Thymus (tissue), 11 donors: ENCODE measurements around the gene SLC24A3. TPM values are rescaled to one million over a fixed set of nuclear protein-coding genes. Genes with fewer than 3 reads are reported as not detected.
"Not testable (repeated sequence)": the region's sequence is repeated elsewhere in the genome, so short reads cannot be mapped to it uniquely, and the experiment has no call there.

Source experiments
- DNase-seq, 9 donors: peaks; one replicate each; pipeline ENCODE4 v3.0.0-alpha.2; 2013; ENCODE audit warnings: low spot score in 9 of 9, low read depth in 6 of 9, missing footprints in 1 of 9
- H3K27ac ChIP-seq, 2 donors: one replicate each; pipeline ENCODE4 v1.5.1; 2013; ENCODE audit warnings: control low read depth in 1 of 2, low read depth in 1 of 2, low read length in 1 of 2, mild to moderate bottlenecking in 1 of 2, moderate library complexity in 1 of 2
- H3K27me3 ChIP-seq, 2 donors: one replicate each; pipeline ENCODE4 v1.5.1; 2013; ENCODE audit warnings: low read length in 1 of 2; ENCODE audit not compliant: control insufficient read depth in 2 of 2, insufficient read depth in 1 of 2
- H3K36me3 ChIP-seq, 2 donors: one replicate each; pipeline ENCODE4 v1.5.1; 2013; ENCODE audit warnings: low read length in 1 of 2, mild to moderate bottlenecking in 1 of 2, moderate library complexity in 1 of 2; ENCODE audit not compliant: control insufficient read depth in 2 of 2, insufficient read depth in 2 of 2
- H3K4me1 ChIP-seq, 2 donors: one replicate each; pipeline ENCODE4 v1.5.1; 2013; ENCODE audit warnings: low read length in 2 of 2; ENCODE audit not compliant: control insufficient read depth in 2 of 2, insufficient read depth in 2 of 2
- H3K4me3 ChIP-seq, 2 donors: one replicate each; pipeline ENCODE4 v1.5.1; 2013; ENCODE audit warnings: low read length in 2 of 2, control low read depth in 1 of 2, mild to moderate bottlenecking in 1 of 2
- H3K9me3 ChIP-seq, 2 donors: one replicate each; pipeline ENCODE4 v1.5.1; 2013; ENCODE audit warnings: low read length in 1 of 2, mild to moderate bottlenecking in 1 of 2; ENCODE audit not compliant: control insufficient read depth in 2 of 2, insufficient read depth in 1 of 2
- WGBS: extraction: QIAGEN DNeasy Blood & Tissue Kit; methylation state at CpG from one replicate; pipeline ENCODE4 v1.1.7; 2013; 5-methylcytosine and 5-hydroxymethylcytosine counted together
- polyA plus RNA-seq: library from polyadenylated mRNA; stranded (reverse); fragments of 200-250 nt; gene quantifications from one replicate; pipeline ENCODE4 v1.2.3, GENCODE V29; 2013
- total RNA-seq: library from RNA; stranded (reverse); fragments of 120-200 nt; gene quantifications from one replicate; pipeline ENCODE4 v1.2.4, GENCODE V29; 2013
- donor health status: healthy.

SLC24A3 gene
- total and polyA plus RNA-seq, 2 donors, result 0.99 to 2.1 TPM

GRCh38 chr20:19749618-19750071 lies 537.2 kb downstream of the SLC24A3 start:
- H3K36me3 ChIP-seq, result no peaks in the 10 kb centered on the region
- WGBS, result 63% methylated on average over 3 of the region's 3 CpGs
- H3K27me3 ChIP-seq, result no peaks in the 10 kb centered on the region
- no peak overlapping the region for H3K27ac ChIP-seq
- H3K9me3 ChIP-seq, result no peaks in the 10 kb centered on the region
- DNase-seq, result no peak
- no peak overlapping the region for H3K4me3 ChIP-seq
- H3K4me1 ChIP-seq, result no peaks in the 10 kb centered on the region

DNA sequence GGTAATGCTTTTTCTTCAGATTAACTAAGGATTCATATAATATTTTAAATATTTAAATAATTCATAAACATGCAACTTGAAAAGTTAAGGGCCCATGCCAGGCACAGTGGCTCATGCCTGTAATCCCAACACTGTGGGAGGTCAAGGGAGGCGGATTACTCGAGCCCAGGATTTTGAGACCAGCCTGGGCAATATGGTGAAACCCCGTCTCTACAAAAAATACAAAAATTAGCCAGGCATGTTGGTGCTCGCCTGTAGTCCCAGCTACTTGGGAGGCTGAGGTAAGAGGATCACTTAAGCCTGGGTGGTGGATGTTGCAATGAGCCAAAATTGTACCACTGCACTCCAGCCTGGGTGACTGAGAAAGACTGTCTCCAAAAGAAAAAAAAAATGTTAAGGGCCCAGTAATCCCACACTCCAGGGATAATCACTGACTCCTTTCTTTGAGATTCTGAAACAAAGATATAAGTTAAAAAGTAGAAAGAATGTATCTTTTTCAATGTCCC lies 537.7 kb downstream of the SLC24A3 start:
- Histone ChIP-seq H3K4me1 (no peaks in the 10 kb centered on the region), H3K4me3 (no peak overlapping the region), H3K27me3 (no peaks in the 10 kb centered on the region), H3K36me3 (no peaks in the 10 kb centered on the region), H3K9me3 (no peaks in the 10 kb centered on the region), H3K27ac (no peak overlapping the region)
- no peak for DNase-seq
- 93% methylated on average over 4 of the region's 4 CpGs for WGBS

- Histone ChIP-seq H3K4me3 (no peak overlapping the region), H3K4me1 (no peaks in the 10 kb centered on the region), H3K27ac (no peak overlapping the region), H3K9me3 (no peaks in the 10 kb centered on the region), H3K36me3 (no peaks in the 10 kb centered on the region), H3K27me3 (no peaks in the 10 kb centered on the region)
- no peak for DNase-seq
- 62% methylated on average over 5 of the region's 5 CpGs for WGBS
These were observed 538.6 kb downstream of the SLC24A3 start for GRCh38 chr20:19750907-19751636.

- H3K27me3 ChIP-seq, result peaks cover 22 to 27% of the 10 kb centered on the region in 2 donors
- not testable (repeated sequence) for H3K36me3 ChIP-seq, H3K9me3 ChIP-seq, H3K27ac ChIP-seq, H3K4me1 ChIP-seq, H3K4me3 ChIP-seq, DNase-seq
- 96% methylated on average over 14 of the region's 14 CpGs for WGBS
These were observed 541.8 kb downstream of the SLC24A3 start for GRCh38 chr20:19754201-19754600.

DNA sequence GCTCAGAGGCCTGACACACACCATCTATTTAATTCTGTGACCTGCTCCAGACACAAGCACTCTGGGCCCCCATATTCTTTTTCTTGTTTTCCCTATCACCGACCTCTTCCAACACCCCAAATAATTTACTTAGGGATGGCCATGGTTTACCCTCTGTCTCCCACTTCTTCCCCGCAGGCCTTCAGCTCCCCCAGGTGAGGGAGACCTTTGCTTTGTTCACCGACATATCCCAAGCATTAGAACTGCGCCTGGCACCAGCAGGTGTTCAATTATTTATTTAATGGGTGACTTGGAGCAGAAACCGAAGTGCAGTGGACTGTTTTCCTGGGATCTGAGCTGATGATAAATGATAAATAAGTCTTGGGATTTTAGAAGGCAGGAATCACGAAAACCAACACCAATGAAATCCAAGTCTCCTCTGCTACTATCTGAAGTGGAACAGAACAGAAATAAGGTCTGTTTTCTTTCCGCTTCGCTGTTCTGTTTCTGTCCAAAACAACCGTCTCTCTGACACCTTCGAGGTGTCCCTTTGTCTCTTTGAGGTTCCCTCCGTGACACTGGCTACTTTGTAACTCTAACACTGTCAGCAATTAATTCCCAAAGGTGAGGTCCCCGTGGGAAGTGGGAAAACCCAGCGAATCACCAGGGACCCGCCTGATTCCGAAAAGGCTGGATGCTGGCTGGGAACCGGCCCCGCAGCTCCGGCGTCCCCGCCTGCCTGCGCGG lies 544.5 kb downstream of the SLC24A3 start:
- H3K36me3 ChIP-seq, result no peaks in the 10 kb centered on the region
- H3K4me1 ChIP-seq, result peaks cover 0 to 4% of the 10 kb centered on the region in 2 donors
- H3K27ac ChIP-seq, result peak overlapping the region; percentile 75 to 84
- H3K9me3 ChIP-seq, result no peaks in the 10 kb centered on the region
- 32% methylated on average over 22 of the region's 22 CpGs for WGBS
- no peak for DNase-seq
- H3K4me3 ChIP-seq, result peak overlapping the region; percentile 45 to 52
- H3K27me3 ChIP-seq, result peaks cover 27 to 38% of the 10 kb centered on the region in 2 donors

DNA sequence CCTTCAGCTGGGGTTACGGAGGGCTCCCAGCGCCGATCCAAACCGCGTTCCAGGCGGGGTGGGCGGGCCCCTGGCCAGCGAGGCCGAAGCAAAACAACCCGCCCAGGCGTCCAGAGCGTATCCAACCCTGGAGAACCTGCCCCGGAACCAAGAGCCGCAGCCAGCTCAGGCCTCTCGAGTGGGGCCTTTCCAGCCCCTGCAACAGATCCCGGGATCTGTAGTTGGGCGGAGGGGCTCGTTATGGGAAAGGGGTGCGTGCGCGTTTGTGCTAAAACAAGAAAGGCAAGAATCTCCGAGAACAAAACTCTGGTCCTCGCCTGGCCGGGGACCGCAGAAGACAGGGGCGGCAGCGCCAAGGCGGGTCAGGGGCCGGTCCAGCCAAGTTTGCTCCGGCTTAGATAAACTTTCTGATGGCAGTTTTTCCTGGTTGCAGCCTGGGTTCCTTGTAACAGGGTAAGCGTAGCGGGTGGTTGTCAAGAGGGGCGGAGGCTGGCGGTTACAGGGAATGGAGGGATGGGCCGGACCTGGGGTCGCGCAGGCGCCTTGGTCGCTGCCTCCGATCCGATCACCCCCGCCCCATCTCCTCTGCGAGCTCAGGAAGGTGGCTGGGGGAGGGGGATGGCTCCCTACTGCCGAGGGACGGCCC lies 545.2 kb downstream of the SLC24A3 start:
- WGBS, result under 1% methylated on average over 45 of the region's 45 CpGs
- Histone ChIP-seq H3K4me3 (peak overlapping the region; percentile 45 to 52), H3K4me1 (peaks cover 0 to 4% of the 10 kb centered on the region in 2 donors), H3K27ac (peak overlapping the region; percentile 75 to 84), H3K36me3 (no peaks in the 10 kb centered on the region), H3K27me3 (peaks cover 27 to 38% of the 10 kb centered on the region in 2 donors), H3K9me3 (no peaks in the 10 kb centered on the region)
- peak in 8 of 9 donors; percentile 6 to 66 (median 38) for DNase-seq

DNA sequence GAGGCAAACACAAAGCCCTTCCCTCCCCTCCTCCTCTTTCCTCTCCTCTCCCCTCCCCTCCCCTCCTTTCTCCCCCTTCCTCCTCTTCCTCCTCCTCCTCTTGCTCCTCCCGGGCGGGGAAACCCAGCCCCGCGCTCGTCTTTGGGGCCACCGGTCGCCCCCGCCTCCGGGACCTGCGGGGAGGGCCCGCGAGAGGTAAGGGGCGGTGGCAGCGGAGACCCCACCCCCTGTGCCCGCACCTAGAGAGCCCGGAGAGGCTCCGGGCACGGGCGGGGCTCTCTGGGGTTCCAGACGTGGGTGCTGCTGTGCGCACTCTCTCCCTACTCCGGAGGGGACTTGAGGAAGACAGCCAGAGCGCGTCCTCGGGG lies 545.7 kb downstream of the SLC24A3 start, which contains the start of gene RIN2:
Gene RIN2 (plus strand): TSS at position 126 of the 368 bp plus-strand sequence. CDS start 131,344 bp downstream, outside the sequence.
- Histone ChIP-seq H3K36me3 (no peaks in the 10 kb centered on the region), H3K9me3 (no peaks in the 10 kb centered on the region), H3K27me3 (peaks cover 27 to 38% of the 10 kb centered on the region in 2 donors), H3K4me1 (peaks cover 0 to 4% of the 10 kb centered on the region in 2 donors), H3K27ac (peak within 1 kb of the TSS; percentile 75 to 84), H3K4me3 (peak within 1 kb of the TSS; percentile 45 to 52)
- under 1% methylated on average over 25 of the region's 25 CpGs for WGBS
- DNase-seq, result no peak

- Histone ChIP-seq H3K4me3 (peak overlapping the region; percentile 45 to 52), H3K27me3 (peaks cover 27 to 38% of the 10 kb centered on the region in 2 donors), H3K4me1 (peaks cover 0 to 4% of the 10 kb centered on the region in 2 donors), H3K27ac (peak overlapping the region; percentile 75 to 78), H3K9me3 (no peaks in the 10 kb centered on the region), H3K36me3 (no peaks in the 10 kb centered on the region)
- peak in 2 of 9 donors; percentile 7 to 16 for DNase-seq
- 11% methylated on average over 54 of the region's 54 CpGs for WGBS
These were observed 546.3 kb downstream of the SLC24A3 start for GRCh38 chr20:19758501-19759331.
